ENCODE results near the gene TMEM145. TPM values are rescaled to one million over a fixed set of nuclear protein-coding genes. Genes with fewer than 3 reads are reported as not detected.

TMEM145 gene
- polyA plus RNA-seq, 1 donor (not counting 4 experiments of a cell fraction or from before 2014, with no cell fraction given), result not detected

GRCh38 chr19:42345191-42345812 is 32.2 kb downstream of the TMEM145 start:
- dilution Hi-C loops (cut with MboI; ENCODE audit: extremely low pct_ligation_motif_present, low sequenced_read_pairs), result no loop called here
- no peak for FAIRE-seq

GRCh38 chr19:42348211-42348610 is 35.1 kb downstream of the TMEM145 start:
- DNase-seq (ENCODE audit: low read depth, low spot score) (no peak), FAIRE-seq (no peak)
- Histone ChIP-seq H4K20me1 (ENCODE audit: control insufficient read depth, extremely low read depth, insufficient read depth, low read length) (no peaks in the 10 kb centered on the region), H3K4me3 (ENCODE audit: control insufficient read depth in 2 of 3, extremely low read depth in 1 of 3, insufficient read depth in 2 of 3, low read depth in 1 of 3, low read length in 3 of 3) (no peak overlapping the region), H3K27me3 (ENCODE audit: control insufficient read depth, extremely low read depth, insufficient read depth, low read length) (no peaks in the 10 kb centered on the region), H2AFZ (ENCODE audit: control insufficient read depth, low read length) (no peak overlapping the region), H3K36me3 (ENCODE audit: control insufficient read depth in 2 of 2, extremely low read depth in 1 of 2, insufficient read depth in 2 of 2, low read length in 2 of 2) (peaks cover 0 to 3% of the 10 kb centered on the region in 2 experiments), H3K27ac (ENCODE audit: control insufficient read depth, insufficient read depth, low read length) (no peak overlapping the region), H3K79me2 (ENCODE audit: control insufficient read depth, insufficient read depth, low read length) (no peaks in the 10 kb centered on the region), H3K9ac (ENCODE audit: control insufficient read depth, extremely low read depth, insufficient read depth, low read length) (no peak overlapping the region), H3K9me1 (ENCODE audit: control insufficient read depth, extremely low read depth, insufficient read depth, low read length) (no peaks in the 10 kb centered on the region), H3K4me2 (ENCODE audit: control insufficient read depth, extremely low read depth, insufficient read depth, low read depth, low read length) (no peak overlapping the region), H3K9me3 (ENCODE audit: control insufficient read depth, low read depth, low read length) (no peaks in the 10 kb centered on the region), H3K4me1 (ENCODE audit: control insufficient read depth, extremely low read depth, insufficient read depth, low read length) (no peaks in the 10 kb centered on the region)
- dilution Hi-C loops (cut with MboI; ENCODE audit: extremely low pct_ligation_motif_present, low sequenced_read_pairs), result no loop called here
- no peak for TF ChIP-seq CTCF (optimal IDR thresholded peaks at IDR 0.05 in 1 of 3, IDR thresholded peaks at IDR 0.05 in 1 of 3, conservative IDR thresholded peaks at IDR 0.05 in 1 of 3; ENCODE audit: extremely low read depth in 1 of 3, insufficient read depth in 2 of 3, low read length in 3 of 3)
- TF ChIP-seq EZH2 (IDR thresholded peaks at IDR 0.05; ENCODE audit: low read length), result no peak

More at GRCh38 chr19:42345191-42345812, 32.2 kb downstream of the TMEM145 start:
- TF ChIP-seq EZH2 (IDR thresholded peaks at IDR 0.05; ENCODE audit: low read length) (no peak), CTCF (optimal IDR thresholded peaks at IDR 0.05 in 1 of 3, IDR thresholded peaks at IDR 0.05 in 1 of 3, conservative IDR thresholded peaks at IDR 0.05 in 1 of 3; ENCODE audit: extremely low read depth in 1 of 3, insufficient read depth in 2 of 3, low read length in 3 of 3) (no peak)
- no peak for DNase-seq (ENCODE audit: low read depth, low spot score)
- Histone ChIP-seq H3K36me3 (ENCODE audit: control insufficient read depth in 2 of 2, extremely low read depth in 1 of 2, insufficient read depth in 2 of 2, low read length in 2 of 2) (peaks cover 0 to 5% of the 10 kb centered on the region in 2 experiments), H4K20me1 (ENCODE audit: control insufficient read depth, extremely low read depth, insufficient read depth, low read length) (no peaks in the 10 kb centered on the region), H3K79me2 (ENCODE audit: control insufficient read depth, insufficient read depth, low read length) (no peaks in the 10 kb centered on the region), H3K27me3 (ENCODE audit: control insufficient read depth, extremely low read depth, insufficient read depth, low read length) (no peaks in the 10 kb centered on the region), H3K27ac (ENCODE audit: control insufficient read depth, insufficient read depth, low read length) (no peak overlapping the region), H3K9me3 (ENCODE audit: control insufficient read depth, low read depth, low read length) (no peaks in the 10 kb centered on the region), H3K4me1 (ENCODE audit: control insufficient read depth, extremely low read depth, insufficient read depth, low read length) (no peaks in the 10 kb centered on the region), H3K9me1 (ENCODE audit: control insufficient read depth, extremely low read depth, insufficient read depth, low read length) (no peaks in the 10 kb centered on the region), H3K4me2 (ENCODE audit: control insufficient read depth, extremely low read depth, insufficient read depth, low read depth, low read length) (no peak overlapping the region), H2AFZ (ENCODE audit: control insufficient read depth, low read length) (no peak overlapping the region), H3K4me3 (ENCODE audit: control insufficient read depth in 2 of 3, extremely low read depth in 1 of 3, insufficient read depth in 2 of 3, low read depth in 1 of 3, low read length in 3 of 3) (no peak overlapping the region), H3K9ac (ENCODE audit: control insufficient read depth, extremely low read depth, insufficient read depth, low read length) (no peak overlapping the region)

All from keratinocyte (primary cell).